Activated CD4-positive, alpha-beta T cell treated with anti-CD3 and anti-CD28 coated beads, Interleukin-2, amount 10 ng/mL, durations not matched to agents 24 days and 14 days (primary cell): Measurements from ENCODE around the gene LUC7L3. TPM values are rescaled to one million over a fixed set of nuclear protein-coding genes. Genes with fewer than 3 reads are reported as not detected.
"Not testable (repeated sequence)": the region's sequence is repeated elsewhere in the genome, so short reads cannot be mapped to it uniquely, and the experiment has no call there.

Source experiments
- DNase-seq: peaks from one replicate; pipeline ENCODE4 v3.0.0; 2022
- H3K27ac Mint-ChIP-seq: one replicate; pipeline ENCODE4 v1.8.0; 2022; ENCODE audit warnings: mild to moderate bottlenecking, mixed read lengths
- H3K27me3 Mint-ChIP-seq: one replicate; pipeline ENCODE4 v1.8.0; 2022; ENCODE audit warnings: mixed read lengths
- H3K36me3 Mint-ChIP-seq: one replicate; pipeline ENCODE4 v1.8.0; 2022; ENCODE audit warnings: low read depth, mild to moderate bottlenecking, mixed read lengths
- H3K4me1 Mint-ChIP-seq: one replicate; pipeline ENCODE4 v1.8.0; 2021; ENCODE audit warnings: mixed read lengths
- H3K4me3 Mint-ChIP-seq: one replicate; pipeline ENCODE4 v1.8.0; 2022; ENCODE audit warnings: mild to moderate bottlenecking, moderate library complexity, mixed read lengths
- H3K9me3 Mint-ChIP-seq: one replicate; pipeline ENCODE4 v1.8.0; 2021; ENCODE audit warnings: mixed read lengths
- intact Hi-C: fragments of 100-400 bp; cut with micrococcal nuclease; formaldehyde crosslinking; loops from one replicate; pipeline ENCODE4 v1.15.1; 2023
- total RNA-seq: library from RNA; stranded (reverse); gene quantifications from 2 replicates; pipeline ENCODE4 v1.2.3, GENCODE V29; 2022

The LUC7L3 gene, protein sequence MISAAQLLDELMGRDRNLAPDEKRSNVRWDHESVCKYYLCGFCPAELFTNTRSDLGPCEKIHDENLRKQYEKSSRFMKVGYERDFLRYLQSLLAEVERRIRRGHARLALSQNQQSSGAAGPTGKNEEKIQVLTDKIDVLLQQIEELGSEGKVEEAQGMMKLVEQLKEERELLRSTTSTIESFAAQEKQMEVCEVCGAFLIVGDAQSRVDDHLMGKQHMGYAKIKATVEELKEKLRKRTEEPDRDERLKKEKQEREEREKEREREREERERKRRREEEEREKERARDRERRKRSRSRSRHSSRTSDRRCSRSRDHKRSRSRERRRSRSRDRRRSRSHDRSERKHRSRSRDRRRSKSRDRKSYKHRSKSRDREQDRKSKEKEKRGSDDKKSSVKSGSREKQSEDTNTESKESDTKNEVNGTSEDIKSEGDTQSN
- total RNA-seq, result 125 and 133 TPM in 2 replicates

DNA sequence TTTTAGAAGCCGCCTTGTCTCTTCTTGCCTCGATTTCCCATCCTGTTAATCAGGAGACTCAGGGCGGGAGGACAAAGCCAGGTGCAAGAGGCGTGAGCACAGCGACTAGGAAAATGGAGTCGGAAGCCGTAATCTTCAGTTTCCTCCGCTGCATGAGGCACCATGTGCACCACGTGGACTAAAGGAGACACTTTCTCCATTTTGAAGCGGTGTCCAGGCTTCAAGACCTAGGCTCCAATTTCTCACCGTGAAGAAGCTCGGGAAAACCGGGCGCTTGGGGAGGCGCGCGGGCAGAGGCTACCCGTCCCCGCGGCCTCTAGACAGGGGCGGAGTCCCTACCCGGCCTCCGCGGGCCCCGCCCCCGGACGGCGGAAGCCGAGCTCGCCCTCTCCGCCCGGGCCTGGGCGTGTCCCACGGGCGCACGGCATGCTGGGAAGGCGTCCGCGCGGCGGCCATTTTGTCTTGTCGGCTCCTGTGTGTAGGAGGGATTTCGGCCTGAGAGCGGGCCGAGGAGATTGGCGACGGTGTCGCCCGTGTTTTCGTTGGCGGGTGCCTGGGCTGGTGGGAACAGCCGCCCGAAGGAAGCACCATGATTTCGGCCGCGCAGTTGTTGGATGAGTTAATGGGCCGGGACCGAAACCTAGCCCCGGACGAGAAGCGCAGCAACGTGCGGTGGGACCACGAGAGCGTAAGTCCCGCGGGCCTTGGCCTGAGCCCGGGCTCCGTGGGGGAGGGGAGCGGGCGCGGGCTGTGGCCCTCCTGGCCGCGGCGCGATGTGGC, at the start of gene LUC7L3:
TSS of gene LUC7L3 (plus strand) at position 460 of the 780 bp plus-strand sequence. CDS start at position 590, 130 bp downstream.
- Mint-ChIP-seq H3K27me3 (no peaks in the 10 kb centered on the region), H3K36me3 (peaks cover 18% of the 10 kb centered on the region), H3K4me3 (peak within 1 kb of the TSS; percentile 82), H3K4me1 (peaks cover 10% of the 10 kb centered on the region), H3K27ac (peak within 1 kb of the TSS; percentile 99), H3K9me3 (no peaks in the 10 kb centered on the region)
- intact Hi-C loops, result loop anchor here (1.0 to 2.0 kb wide), 2 partner anchors 11 to 147 kb away; partner anchors contain the start of gene TOB1
- peak; percentile 99 for DNase-seq

DNA sequence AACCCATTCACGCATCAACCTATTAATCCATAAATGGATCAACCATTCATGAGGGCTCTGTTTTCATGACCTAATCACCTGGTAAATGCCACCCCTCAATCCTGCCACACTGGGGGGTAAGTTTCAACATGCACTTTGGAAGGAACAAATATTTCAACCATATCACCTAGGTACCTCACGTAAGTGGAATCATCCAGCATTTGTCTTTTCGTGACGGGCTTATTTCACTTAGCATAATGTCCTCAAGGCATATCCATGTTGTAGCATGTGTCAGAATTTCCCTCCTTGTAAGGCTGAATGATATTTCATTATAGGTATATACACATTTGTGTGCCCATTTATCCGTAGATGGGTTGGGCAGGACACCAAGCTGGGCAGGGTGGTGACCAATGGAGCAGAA, 47.3 kb upstream of the LUC7L3 start:
- H3K27ac Mint-ChIP-seq, result no peak overlapping the region
- no peak for DNase-seq

DNA sequence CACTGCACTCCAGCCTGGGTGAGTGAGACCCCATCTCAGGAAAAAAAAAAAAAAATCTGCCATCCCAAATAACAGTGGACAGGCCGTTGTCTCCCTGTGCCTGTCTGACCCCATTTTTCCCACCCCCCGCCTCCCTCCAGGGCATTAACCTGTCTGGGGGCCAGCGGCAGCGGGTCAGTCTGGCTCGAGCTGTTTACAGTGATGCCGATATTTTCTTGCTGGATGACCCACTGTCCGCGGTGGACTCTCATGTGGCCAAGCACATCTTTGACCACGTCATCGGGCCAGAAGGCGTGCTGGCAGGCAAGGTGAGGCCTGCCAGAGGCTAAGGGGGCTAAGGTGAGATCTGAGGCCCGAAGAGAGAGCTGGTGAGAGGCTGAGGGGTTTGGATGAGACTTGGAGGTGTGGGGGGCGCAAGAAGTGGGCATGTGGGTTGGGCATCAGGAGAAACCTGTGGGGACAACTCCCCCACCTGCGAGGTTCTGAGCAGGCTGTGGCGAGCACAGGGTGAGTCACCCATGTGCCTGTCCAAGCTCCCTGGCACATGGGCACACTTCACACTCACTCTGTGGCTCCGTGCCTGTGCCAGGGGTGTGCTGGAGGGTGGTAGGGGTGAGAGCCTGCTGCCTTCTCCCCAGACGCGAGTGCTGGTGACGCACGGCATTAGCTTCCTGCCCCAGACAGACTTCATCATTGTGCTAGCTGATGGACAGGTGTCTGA, 46.4 kb upstream of the LUC7L3 start:
- Mint-ChIP-seq H3K36me3 (no peaks in the 10 kb centered on the region), H3K27ac (no peak overlapping the region), H3K4me3 (no peak overlapping the region), H3K9me3 (no peaks in the 10 kb centered on the region), H3K27me3 (peaks cover 2% of the 10 kb centered on the region), H3K4me1 (no peaks in the 10 kb centered on the region)
- DNase-seq, result no peak
- intact Hi-C loops, result no loop called here

More for the DNA sequence above, 47.3 kb upstream of the LUC7L3 start:
- Mint-ChIP-seq H3K36me3 (no peaks in the 10 kb centered on the region), H3K4me1 (no peaks in the 10 kb centered on the region), H3K9me3 (no peaks in the 10 kb centered on the region), H3K27me3 (peaks cover 2% of the 10 kb centered on the region), H3K4me3 (no peak overlapping the region)
- intact Hi-C loops, result no loop called here

DNA sequence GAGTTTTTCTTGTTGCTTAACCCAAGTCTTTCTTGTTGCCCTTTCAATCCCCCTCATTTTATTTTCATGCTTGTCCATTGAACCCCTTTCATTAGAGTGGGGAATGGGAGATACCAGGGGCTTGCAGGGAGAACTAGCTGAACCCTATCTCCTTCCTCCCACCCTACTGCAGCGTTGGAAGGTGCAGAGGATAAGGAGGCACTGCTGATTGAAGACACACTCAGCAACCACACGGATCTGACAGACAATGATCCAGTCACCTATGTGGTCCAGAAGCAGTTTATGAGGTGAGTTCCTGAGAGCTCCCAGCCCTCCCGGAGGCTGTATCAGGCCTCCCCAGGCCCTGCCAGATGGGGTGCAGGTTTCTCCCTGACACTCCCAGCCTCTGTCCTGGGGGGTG, 44.2 kb upstream of the LUC7L3 start:
- H3K36me3 Mint-ChIP-seq, result no peaks in the 10 kb centered on the region
- no peak overlapping the region for H3K4me3 Mint-ChIP-seq
- H3K27ac Mint-ChIP-seq, result no peak overlapping the region
- no peaks in the 10 kb centered on the region for H3K4me1 Mint-ChIP-seq
- intact Hi-C loops, result no loop called here
- no peaks in the 10 kb centered on the region for H3K9me3 Mint-ChIP-seq
- no peak for DNase-seq
- peaks cover 6% of the 10 kb centered on the region for H3K27me3 Mint-ChIP-seq

DNA sequence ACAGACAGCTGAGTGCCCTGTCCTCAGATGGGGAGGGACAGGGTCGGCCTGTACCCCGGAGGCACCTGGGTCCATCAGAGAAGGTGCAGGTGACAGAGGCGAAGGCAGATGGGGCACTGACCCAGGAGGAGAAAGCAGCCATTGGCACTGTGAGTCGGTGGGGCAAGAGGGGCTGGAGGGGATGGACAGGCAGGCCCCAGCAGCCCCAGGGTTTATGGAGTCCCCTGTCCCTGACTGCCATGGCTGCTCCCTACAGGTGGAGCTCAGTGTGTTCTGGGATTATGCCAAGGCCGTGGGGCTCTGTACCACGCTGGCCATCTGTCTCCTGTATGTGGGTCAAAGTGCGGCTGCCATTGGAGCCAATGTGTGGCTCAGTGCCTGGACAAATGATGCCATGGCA, 43.8 kb upstream of the LUC7L3 start:
- H3K27ac Mint-ChIP-seq, result no peak overlapping the region
- H3K9me3 Mint-ChIP-seq, result no peaks in the 10 kb centered on the region
- H3K4me1 Mint-ChIP-seq, result no peaks in the 10 kb centered on the region
- intact Hi-C loops, result no loop called here
- DNase-seq, result no peak
- no peaks in the 10 kb centered on the region for H3K36me3 Mint-ChIP-seq
- H3K27me3 Mint-ChIP-seq, result peaks cover 9% of the 10 kb centered on the region
- H3K4me3 Mint-ChIP-seq, result no peak overlapping the region

DNA sequence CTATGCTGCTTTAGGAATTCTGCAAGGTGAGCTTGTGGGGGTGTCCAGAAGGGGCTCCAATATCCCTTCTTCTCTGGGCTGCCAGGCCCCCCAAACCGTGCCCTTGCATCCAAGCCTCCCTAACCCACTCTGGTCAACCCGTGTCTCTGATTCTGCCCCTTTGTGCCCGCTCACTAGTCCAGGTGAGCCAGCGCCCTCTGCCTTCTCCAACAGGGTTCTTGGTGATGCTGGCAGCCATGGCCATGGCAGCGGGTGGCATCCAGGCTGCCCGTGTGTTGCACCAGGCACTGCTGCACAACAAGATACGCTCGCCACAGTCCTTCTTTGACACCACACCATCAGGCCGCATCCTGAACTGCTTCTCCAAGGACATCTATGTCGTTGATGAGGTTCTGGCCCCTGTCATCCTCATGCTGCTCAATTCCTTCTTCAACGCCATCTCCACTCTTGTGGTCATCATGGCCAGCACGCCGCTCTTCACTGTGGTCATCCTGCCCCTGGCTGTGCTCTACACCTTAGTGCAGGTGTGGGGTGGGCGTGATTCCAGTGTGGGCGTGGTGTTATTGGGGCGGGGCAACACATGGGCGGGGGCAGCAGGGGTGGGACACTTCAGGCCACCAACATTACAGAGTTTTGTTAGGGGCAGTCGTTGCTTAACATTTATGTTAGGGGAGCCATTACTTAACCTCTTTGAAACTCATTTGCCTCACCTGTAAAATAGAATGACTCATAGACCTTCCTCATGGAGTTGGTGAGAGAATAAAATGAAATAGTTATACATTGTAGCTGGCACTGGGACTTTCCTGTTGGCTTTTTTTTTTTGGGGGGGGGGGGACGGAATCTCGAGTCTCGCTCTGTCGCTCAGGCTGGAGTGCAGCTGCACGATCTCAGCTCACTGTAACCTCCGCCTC, 43.1 kb upstream of the LUC7L3 start:
- H3K36me3 Mint-ChIP-seq, result no peaks in the 10 kb centered on the region
- intact Hi-C loops, result no loop called here
- no peaks in the 10 kb centered on the region for H3K9me3 Mint-ChIP-seq
- no peak overlapping the region for H3K4me3 Mint-ChIP-seq
- H3K27ac Mint-ChIP-seq, result no peak overlapping the region
- peaks cover 3% of the 10 kb centered on the region for H3K4me1 Mint-ChIP-seq
- H3K27me3 Mint-ChIP-seq, result peaks cover 15% of the 10 kb centered on the region
- no peak for DNase-seq

DNA sequence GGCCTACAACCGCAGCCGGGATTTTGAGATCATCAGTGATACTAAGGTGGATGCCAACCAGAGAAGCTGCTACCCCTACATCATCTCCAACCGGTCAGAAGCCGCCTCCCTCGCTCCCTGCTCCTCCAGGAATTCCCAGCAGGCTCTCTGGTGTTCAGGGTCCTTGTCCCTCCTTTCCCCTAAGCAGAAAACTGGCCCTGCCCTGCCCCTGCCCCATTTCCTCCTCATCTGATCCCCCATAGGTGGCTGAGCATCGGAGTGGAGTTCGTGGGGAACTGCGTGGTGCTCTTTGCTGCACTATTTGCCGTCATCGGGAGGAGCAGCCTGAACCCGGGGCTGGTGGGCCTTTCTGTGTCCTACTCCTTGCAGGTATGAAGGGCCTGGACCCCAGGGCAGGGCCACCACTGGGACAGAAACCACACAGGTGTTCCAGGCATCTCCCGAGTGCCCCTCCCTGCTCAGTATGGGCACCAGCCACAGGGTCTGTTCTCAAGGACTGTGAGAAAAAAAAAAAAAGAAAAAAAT, 41.5 kb upstream of the LUC7L3 start:
- no peak overlapping the region for H3K27ac Mint-ChIP-seq
- H3K27me3 Mint-ChIP-seq, result peaks cover 23% of the 10 kb centered on the region
- intact Hi-C loops, result no loop called here
- peaks cover 4% of the 10 kb centered on the region for H3K4me1 Mint-ChIP-seq
- H3K4me3 Mint-ChIP-seq, result no peak overlapping the region
- H3K9me3 Mint-ChIP-seq, result no peaks in the 10 kb centered on the region
- DNase-seq, result no peak
- no peaks in the 10 kb centered on the region for H3K36me3 Mint-ChIP-seq

DNA sequence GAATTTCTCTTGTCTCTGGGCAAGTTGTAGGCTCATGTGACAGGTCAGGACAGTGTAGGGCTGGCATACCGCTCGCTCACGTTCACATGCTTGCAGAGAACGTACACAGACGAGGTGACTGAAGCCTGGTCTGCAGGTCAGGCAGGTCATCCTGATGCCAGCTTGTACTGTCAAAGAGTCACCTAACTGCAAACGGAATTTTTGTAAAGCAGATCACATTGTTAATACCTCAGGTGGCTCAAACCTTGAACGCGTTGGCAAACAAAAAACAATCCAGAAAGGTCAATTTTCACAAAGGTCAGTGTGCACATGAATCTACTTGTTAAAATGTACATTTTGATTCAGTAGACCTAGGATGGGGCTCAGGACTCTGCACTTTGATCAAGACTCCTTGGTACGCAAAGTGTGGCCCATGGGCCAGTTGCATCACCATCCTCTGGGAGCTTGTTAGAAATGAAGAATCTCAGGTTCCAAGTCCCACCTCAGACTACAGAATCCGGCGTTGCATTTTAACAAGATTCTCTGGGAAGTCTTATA, 40.3 kb upstream of the LUC7L3 start:
- Mint-ChIP-seq H3K4me1 (peaks cover 4% of the 10 kb centered on the region), H3K27me3 (peaks cover 23% of the 10 kb centered on the region)
- intact Hi-C loops, result no loop called here

DNA sequence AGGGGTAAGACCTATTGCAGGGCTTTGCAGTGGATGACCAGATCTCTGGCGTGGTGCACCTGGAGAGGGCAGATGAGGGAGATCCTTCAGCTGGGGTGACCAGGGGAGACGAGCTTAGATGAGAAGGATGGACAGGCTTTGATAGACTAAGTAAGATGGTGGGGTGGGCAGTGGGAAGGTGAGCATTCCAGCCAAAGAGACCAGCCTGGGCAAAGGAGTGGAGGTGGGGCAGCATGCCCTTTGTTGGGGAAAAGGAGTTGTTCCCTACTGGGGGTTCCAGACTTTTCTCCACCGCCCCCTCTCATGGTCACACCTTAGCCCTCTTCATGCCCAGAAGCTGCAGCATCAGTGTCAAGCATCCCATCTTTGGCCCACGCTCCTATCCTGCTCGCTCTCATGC, 39.3 kb upstream of the LUC7L3 start:
- Mint-ChIP-seq H3K4me3 (no peak overlapping the region), H3K9me3 (no peaks in the 10 kb centered on the region), H3K27ac (no peak overlapping the region), H3K36me3 (no peaks in the 10 kb centered on the region), H3K27me3 (peaks cover 22% of the 10 kb centered on the region), H3K4me1 (peaks cover 4% of the 10 kb centered on the region)
- no peak for DNase-seq
- intact Hi-C loops, result loop anchor here (5.0 kb wide), 1 partner anchor 48 kb away; the partner anchor contains the start of gene ABCC3

More for the DNA sequence above, 40.3 kb upstream of the LUC7L3 start:
- no peaks in the 10 kb centered on the region for H3K9me3 Mint-ChIP-seq
- DNase-seq, result no peak
- H3K27ac Mint-ChIP-seq, result no peak overlapping the region
- H3K36me3 Mint-ChIP-seq, result no peaks in the 10 kb centered on the region
- no peak overlapping the region for H3K4me3 Mint-ChIP-seq

DNA sequence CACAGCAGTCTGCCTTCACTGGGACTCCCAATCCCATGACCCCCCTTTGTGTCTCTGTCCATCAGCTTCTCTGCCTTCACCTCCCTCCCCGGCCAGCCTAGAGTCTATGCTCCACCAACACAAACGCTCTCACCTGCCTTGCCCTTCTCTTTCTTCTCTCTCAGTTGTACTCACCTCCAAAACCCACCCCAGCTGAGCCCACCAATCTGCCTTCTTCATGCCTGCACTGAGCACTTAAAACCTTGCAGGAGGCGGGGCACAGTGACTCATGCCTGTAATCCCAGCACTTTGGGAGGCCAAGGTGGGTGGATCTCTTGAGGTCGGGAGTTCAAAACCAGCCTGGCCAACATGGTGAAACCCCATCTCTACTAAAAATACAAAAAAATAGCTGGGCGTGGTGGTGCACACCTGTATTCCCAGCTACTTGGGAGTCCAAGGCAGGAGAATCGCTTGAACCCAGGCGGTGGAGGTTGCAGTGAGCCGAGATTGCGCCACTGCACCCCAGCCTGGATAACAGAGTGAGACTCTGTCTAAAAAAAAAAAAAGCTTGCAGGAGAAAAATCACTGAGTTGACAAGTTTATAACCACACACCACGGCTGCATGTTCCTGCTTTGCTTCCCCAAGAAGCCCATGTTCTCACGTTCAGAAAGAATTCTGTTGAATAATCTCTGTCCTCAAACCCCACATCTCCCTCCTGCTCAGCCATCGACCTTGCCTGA, 38.7 kb upstream of the LUC7L3 start:
- H3K9me3 Mint-ChIP-seq, H3K4me3 Mint-ChIP-seq, DNase-seq, H3K4me1 Mint-ChIP-seq, H3K27ac Mint-ChIP-seq, H3K36me3 Mint-ChIP-seq: not testable (repeated sequence)
- peaks cover 21% of the 10 kb centered on the region for H3K27me3 Mint-ChIP-seq
- intact Hi-C loops, result loop anchor here (5.0 kb wide), 1 partner anchor 48 kb away; the partner anchor contains the start of gene ABCC3

DNA sequence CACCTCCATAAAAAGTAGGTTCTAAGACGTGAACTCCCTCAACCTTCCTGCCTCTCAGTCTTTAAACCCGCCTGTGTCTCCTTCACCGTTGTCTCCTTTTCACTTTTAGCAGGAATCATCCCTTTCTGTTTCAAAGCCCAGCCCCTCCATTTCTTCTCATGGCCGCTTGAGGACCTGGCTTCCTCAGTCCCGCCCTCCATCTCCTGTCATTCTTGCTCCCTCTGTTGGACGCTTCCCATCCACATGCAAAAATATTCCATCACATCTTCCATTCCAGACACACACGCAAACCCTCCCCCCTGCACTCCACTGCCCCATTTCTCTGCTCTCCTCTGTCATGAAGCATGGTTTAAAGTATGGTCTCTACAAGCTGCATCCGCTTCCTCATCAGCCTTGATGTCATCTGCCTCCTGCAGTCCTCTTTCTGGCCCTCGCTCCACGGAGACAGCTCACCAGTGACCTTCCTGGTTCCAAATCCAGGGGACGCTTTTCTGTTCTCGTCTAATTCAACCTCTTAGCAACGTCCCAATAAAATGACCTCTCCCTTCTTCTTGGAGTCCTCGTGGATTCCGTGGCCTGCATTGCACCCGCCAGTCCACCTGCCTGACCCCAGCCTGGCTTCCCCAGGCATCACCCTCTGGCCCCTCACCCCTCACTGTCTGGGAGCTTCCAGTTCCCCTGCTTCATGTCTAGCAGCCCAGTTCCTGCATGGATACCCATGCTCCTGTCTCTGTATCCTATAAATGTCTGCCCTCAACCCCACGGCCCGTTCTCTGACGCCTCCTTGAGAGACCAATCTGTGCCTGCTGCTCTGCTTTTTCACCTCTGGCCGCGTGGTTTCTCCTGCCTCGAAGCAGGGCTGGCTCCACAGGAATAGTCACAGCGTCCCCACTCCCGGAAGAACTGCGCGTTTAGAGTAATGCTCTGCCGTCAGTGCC, 37.9 kb upstream of the LUC7L3 start:
- Mint-ChIP-seq H3K27ac (no peak overlapping the region), H3K4me1 (peaks cover 4% of the 10 kb centered on the region), H3K4me3 (no peak overlapping the region), H3K27me3 (peaks cover 21% of the 10 kb centered on the region), H3K36me3 (no peaks in the 10 kb centered on the region), H3K9me3 (no peaks in the 10 kb centered on the region)
- intact Hi-C loops, result loop anchor here (5.0 kb wide), 1 partner anchor 49 kb away; the partner anchor contains the start of gene ABCC3
- DNase-seq, result no peak
